K562 (cell line): Measurements from ENCODE around the gene AP1M2. TPM values are rescaled to one million over a fixed set of nuclear protein-coding genes. Genes with fewer than 3 reads are reported as not detected.
A peak's percentile ranks its signal among the peaks of the same experiment; 100 is the strongest.

Experiments used
- ESRRA ChIP-seq: fragments of 450-650 bp; IDR thresholded peaks from 2 replicates; pipeline ENCODE4 v1.6.1; 2014; ENCODE audit warnings: low read depth, mild to moderate bottlenecking, moderate library complexity, borderline replicate concordance
- GABPB1 ChIP-seq: sonication (generic); formaldehyde crosslinking; IDR thresholded peaks from 2 replicates; pipeline ENCODE4 v1.8.0; 2022; ENCODE audit warnings: mild to moderate bottlenecking, missing genetic modification reagents
- GATAD2B ChIP-seq: fragments of 450-650 bp; IDR thresholded peaks from 2 replicates; pipeline ENCODE4 v1.6.1; 2017; ENCODE audit warnings: mild to moderate bottlenecking, borderline replicate concordance
- HDAC3 ChIP-seq: fragments of 450-650 bp; IDR thresholded peaks from 2 replicates; pipeline ENCODE4 v1.6.1; 2018; ENCODE audit warnings: borderline replicate concordance, mild to moderate bottlenecking, moderate library complexity; ENCODE audit not compliant: partially characterized antibody
- HLTF ChIP-seq: fragments of 450-650 bp; IDR thresholded peaks from 2 replicates; pipeline ENCODE4 v1.6.1; 2016
- KAT7 ChIP-seq: sonication (generic); formaldehyde crosslinking; IDR thresholded peaks from 2 replicates; pipeline ENCODE4 v1.8.0; 2022; ENCODE audit warnings: missing genetic modification reagents, mild to moderate bottlenecking, borderline replicate concordance
- MTA3 ChIP-seq: fragments of 450-650 bp; formaldehyde crosslinking; IDR thresholded peaks from 2 replicates; pipeline ENCODE4 v1.6.1; 2017; ENCODE audit warnings: mild to moderate bottlenecking, borderline replicate concordance
- MXI1 ChIP-seq: IDR thresholded peaks from 2 replicates; pipeline ENCODE4 v1.6.1; 2011; ENCODE audit warnings: low read depth, mild to moderate bottlenecking, improper control_type of control experiment, low read length
- MYNN ChIP-seq, 2 experiments: sonication (generic); formaldehyde crosslinking in 1 of 2; IDR thresholded peaks; 2 replicates each; pipeline versions ENCODE4 v1.5.0 to v1.6.1; 2016 to 2020; ENCODE audit warnings: antibody characterized with exemption in 1 of 2, missing genetic modification reagents in 1 of 2
- PHB ChIP-seq: fragments of 250-450 bp; sonication (Bioruptor Pico); IDR thresholded peaks from 2 replicates; pipeline ENCODE4 v1.5.0; 2021
- POLR2B ChIP-seq: fragments of 450-650 bp; IDR thresholded peaks from 2 replicates; pipeline ENCODE4 v1.6.1; 2018; ENCODE audit warnings: low read depth; ENCODE audit not compliant: partially characterized antibody
- PURB ChIP-seq: sonication (generic); formaldehyde crosslinking; IDR thresholded peaks from 2 replicates; pipeline ENCODE4 v1.9.0; 2021; ENCODE audit warnings: low read depth, mild to moderate bottlenecking, missing genetic modification reagents
- RAD51 ChIP-seq: fragments of 450-650 bp; IDR thresholded peaks from 2 replicates; pipeline ENCODE4 v1.7.1; 2016; ENCODE audit warnings: low read depth, mild to moderate bottlenecking, borderline replicate concordance
- RB1 ChIP-seq: fragments of 450-650 bp; IDR thresholded peaks from 2 replicates; pipeline ENCODE4 v1.6.1; 2017; ENCODE audit warnings: low read depth, mild to moderate bottlenecking
- SP2 ChIP-seq: IDR thresholded peaks from 2 replicates; pipeline ENCODE4 v1.6.1; 2011; ENCODE audit warnings: mild to moderate bottlenecking, low read depth, low read length, moderate library complexity; ENCODE audit not compliant: poor library complexity, severe bottlenecking; ENCODE audit errors: extremely low read depth
- YY1 ChIP-seq, 3 experiments: IDR thresholded peaks; 2 replicates each; pipeline ENCODE4 v1.6.1; 2011; ENCODE audit warnings: low read length in 2 of 3, mild to moderate bottlenecking in 2 of 3, moderate library complexity in 2 of 3, borderline replicate concordance in 1 of 3, control low read depth in 1 of 3, low read depth in 1 of 3; ENCODE audit not compliant: insufficient read depth in 3 of 3, insufficient replicate concordance in 2 of 3, control insufficient read depth in 1 of 3, insufficient read length in 1 of 3; ENCODE audit errors: extremely low read depth in 1 of 3
- ZC3H4 ChIP-seq: sonication (generic); formaldehyde crosslinking; IDR thresholded peaks from 2 replicates; pipeline ENCODE4 v1.9.0; 2021; ENCODE audit warnings: missing genetic modification reagents, borderline replicate concordance
- polyA plus RNA-seq, 8 experiments: library from polyadenylated mRNA; depleted of rRNA in 4 of 8; stranded (reverse) in 5 of 8; unstranded in 3 of 8; fragments of >200 nt; fragmentation: Nextera tagmentation in 2 of 8; fragmentation: Illumina TruSeq in 1 of 8; extraction: Ambion mirVana in 2 of 8; extraction: Trizol in 1 of 8; gene quantifications; 2 replicates each; pipeline versions ENCODE4 v1.2.1 to v1.2.3, GENCODE V29; 2011 to 2014; ENCODE audit warnings: inconsistent platforms in 1 of 8, missing spikeins in 1 of 8
- total RNA-seq, 7 experiments: library from RNA; depleted of rRNA in 6 of 7; stranded (reverse); fragments of >200 nt in 6 of 7; fragmentation: Illumina TruSeq in 2 of 7; extraction: Trizol in 2 of 7; gene quantifications; 2 replicates each; pipeline versions ENCODE4 v1.2.1 to v1.2.3, GENCODE V29; 2011 to 2021; ENCODE audit warnings: low replicate concordance in 1 of 7
- TF ChIP-seq, protein P1 (sequence below), 2 experiments: fragments of 450-650 bp in 1 of 2; sonication (generic) in 1 of 2; formaldehyde crosslinking in 1 of 2; IDR thresholded peaks in 1 of 2; conservative IDR thresholded peaks in 1 of 2; 2 replicates each; pipeline versions ENCODE4 v1.6.1 to v1.8.1; 2016 to 2023; ENCODE audit warnings: mild to moderate bottlenecking in 2 of 2, moderate library complexity in 2 of 2, inconsistent platforms in 1 of 2, missing genetic modification reagents in 1 of 2
- TF ChIP-seq, protein P2 (sequence below): fragments of 450-650 bp; IDR thresholded peaks from 2 replicates; pipeline ENCODE4 v1.6.1; 2016
- TF ChIP-seq, protein P3 (sequence below): fragments of 450-650 bp; IDR thresholded peaks from 2 replicates; pipeline ENCODE4 v1.6.1; 2016; ENCODE audit warnings: low read depth, mild to moderate bottlenecking, moderate library complexity
- TF ChIP-seq, protein P4 (sequence below): sonication (generic); formaldehyde crosslinking; IDR thresholded peaks from 2 replicates; pipeline ENCODE4 v1.8.0; 2022; ENCODE audit warnings: mild to moderate bottlenecking, missing genetic modification reagents

Gene AP1M2
- total and polyA plus RNA-seq, 9 of the 15 experiments (the other 6 are each of a cell fraction or from before 2014, with no cell fraction given), result 0.33 to 1.4 (median 0.89) TPM; not detected in 1

DNA sequence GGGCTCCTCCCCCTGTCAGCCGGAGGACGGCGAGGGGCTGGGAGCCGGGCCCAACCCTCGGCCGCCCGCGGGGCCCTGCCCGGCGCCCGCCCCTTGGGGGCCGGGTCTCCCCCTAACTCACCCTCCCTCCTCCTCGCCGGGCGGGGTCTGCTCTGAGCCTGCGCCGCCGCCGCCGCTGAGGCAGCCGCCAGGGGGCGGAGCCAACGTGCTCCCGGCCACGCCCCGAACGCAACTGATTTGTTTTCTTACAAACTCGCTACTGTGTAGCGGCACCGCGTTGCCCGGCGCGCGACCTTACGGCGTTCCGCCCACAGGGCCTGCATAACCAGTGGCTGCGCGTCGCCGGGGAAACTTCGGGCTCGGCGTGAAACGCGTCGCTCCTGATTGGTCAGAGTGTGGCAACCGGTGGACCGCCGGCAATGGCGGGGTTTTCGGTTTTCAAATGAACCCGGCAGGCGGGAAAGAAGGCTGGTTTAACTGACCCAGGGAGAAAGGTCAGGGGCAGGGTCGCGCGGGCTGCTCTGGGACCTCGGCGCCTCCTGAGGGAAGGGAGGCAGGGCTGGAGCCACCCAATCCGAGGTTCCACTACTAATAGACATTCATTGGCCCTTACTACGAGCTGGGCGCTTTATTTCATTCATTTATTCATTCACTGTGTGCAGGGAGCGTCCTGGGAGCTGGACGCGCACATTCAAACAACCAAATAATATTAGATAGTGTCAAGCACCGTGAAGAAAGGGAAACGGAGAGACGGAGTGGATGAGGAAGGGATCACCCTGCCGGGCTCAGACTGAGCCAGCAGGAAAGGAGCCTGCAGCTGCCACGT is 18.1 kb downstream of the AP1M2 start, which contains the start of gene CDKN2D (continued):
- TF ChIP-seq ZC3H4 (no peak), MTA3 (0 out of 2 replicates have a peak, but pooled peaks have one; percentile 24), PURB (CRISPR knock-in tag) (no peak), GABPB1 (CRISPR knock-in tag) (peak; percentile 69; the same call in 1 of the 2 replicates), RAD51 (no peak), SP2 (peak; percentile 27), RB1 (peak; percentile 91), POLR2B (peak; percentile 35), KAT7 (CRISPR knock-in tag) (peak; percentile 71; the same call in 1 of the 2 replicates), HLTF (no peak), MYNN (IDR thresholded peaks at IDR 0.05) (no peak; the same call in 1 of the 2 replicates), MYNN (CRISPR knock-in tag; IDR thresholded peaks at IDR 0.05) (no peak), MXI1 (peak; percentile 65; the same call in 1 of the 2 replicates), YY1 (IDR thresholded peaks at IDR 0.05; ENCODE audit: borderline replicate concordance in 1 of 3, control insufficient read depth in 1 of 3, extremely low read depth in 1 of 3, insufficient read depth in 3 of 3, insufficient read length in 1 of 3, insufficient replicate concordance in 2 of 3, low read depth in 1 of 3, low read length in 2 of 3) (peak; percentile 51 to 94 (median 82)), HDAC3 (no peak), GATAD2B (peak; percentile 21; the same call in 1 of the 2 replicates), ESRRA (peak; percentile 88), PHB (CRISPR knock-in tag) (no peak)
- TF ChIP-seq, protein P1, sequence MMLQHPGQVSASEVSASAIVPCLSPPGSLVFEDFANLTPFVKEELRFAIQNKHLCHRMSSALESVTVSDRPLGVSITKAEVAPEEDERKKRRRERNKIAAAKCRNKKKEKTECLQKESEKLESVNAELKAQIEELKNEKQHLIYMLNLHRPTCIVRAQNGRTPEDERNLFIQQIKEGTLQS (IDR thresholded peaks at IDR 0.05), result peak; percentile 47; the same call in 1 of the 2 replicates
- TF ChIP-seq, protein P1 (CRISPR knock-in tag; conservative IDR thresholded peaks at IDR 0.05), result peak; percentile 81; the same call in 1 of the 2 replicates
- TF ChIP-seq, protein P2, sequence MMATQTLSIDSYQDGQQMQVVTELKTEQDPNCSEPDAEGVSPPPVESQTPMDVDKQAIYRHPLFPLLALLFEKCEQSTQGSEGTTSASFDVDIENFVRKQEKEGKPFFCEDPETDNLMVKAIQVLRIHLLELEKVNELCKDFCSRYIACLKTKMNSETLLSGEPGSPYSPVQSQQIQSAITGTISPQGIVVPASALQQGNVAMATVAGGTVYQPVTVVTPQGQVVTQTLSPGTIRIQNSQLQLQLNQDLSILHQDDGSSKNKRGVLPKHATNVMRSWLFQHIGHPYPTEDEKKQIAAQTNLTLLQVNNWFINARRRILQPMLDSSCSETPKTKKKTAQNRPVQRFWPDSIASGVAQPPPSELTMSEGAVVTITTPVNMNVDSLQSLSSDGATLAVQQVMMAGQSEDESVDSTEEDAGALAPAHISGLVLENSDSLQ, result peak; percentile 50
- TF ChIP-seq, protein P3, sequence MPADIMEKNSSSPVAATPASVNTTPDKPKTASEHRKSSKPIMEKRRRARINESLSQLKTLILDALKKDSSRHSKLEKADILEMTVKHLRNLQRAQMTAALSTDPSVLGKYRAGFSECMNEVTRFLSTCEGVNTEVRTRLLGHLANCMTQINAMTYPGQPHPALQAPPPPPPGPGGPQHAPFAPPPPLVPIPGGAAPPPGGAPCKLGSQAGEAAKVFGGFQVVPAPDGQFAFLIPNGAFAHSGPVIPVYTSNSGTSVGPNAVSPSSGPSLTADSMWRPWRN, result peak; percentile 48; the same call in 1 of the 2 replicates
- TF ChIP-seq, protein P4, sequence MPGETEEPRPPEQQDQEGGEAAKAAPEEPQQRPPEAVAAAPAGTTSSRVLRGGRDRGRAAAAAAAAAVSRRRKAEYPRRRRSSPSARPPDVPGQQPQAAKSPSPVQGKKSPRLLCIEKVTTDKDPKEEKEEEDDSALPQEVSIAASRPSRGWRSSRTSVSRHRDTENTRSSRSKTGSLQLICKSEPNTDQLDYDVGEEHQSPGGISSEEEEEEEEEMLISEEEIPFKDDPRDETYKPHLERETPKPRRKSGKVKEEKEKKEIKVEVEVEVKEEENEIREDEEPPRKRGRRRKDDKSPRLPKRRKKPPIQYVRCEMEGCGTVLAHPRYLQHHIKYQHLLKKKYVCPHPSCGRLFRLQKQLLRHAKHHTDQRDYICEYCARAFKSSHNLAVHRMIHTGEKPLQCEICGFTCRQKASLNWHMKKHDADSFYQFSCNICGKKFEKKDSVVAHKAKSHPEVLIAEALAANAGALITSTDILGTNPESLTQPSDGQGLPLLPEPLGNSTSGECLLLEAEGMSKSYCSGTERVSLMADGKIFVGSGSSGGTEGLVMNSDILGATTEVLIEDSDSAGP (CRISPR knock-in tag), result no peak
